COR-L47 (cell line): Measurements from ENCODE around the gene DIDO1.
"Not testable (repeated sequence)": the region's sequence is repeated elsewhere in the genome, so short reads cannot be mapped to it uniquely, and the experiment has no call there.

Experiments
- DNase-seq: peaks from one replicate; lab custom pipeline; 2025; lab: John Stamatoyannopoulos, UW

DIDO1 gene

GRCh38 chr20:62962891-62963613 is 36.7 kb upstream of the DIDO1 start:
- no peak for DNase-seq

- DNase-seq: no peak
Observed at GRCh38 chr20:62962221-62962879, 36.0 kb upstream of the DIDO1 start.

- no peak for DNase-seq
Observed at GRCh38 chr20:62961799-62962198, 35.5 kb upstream of the DIDO1 start.

- no peak for DNase-seq
Observed at GRCh38 chr20:62961310-62961783, 35.0 kb upstream of the DIDO1 start.

GRCh38 chr20:62960446-62961309 is 34.4 kb upstream of the DIDO1 start:
- not testable (repeated sequence) for DNase-seq

GRCh38 chr20:62959998-62960436 is 33.7 kb upstream of the DIDO1 start:
- DNase-seq: no peak

GRCh38 chr20:62959101-62959971 is 33.0 kb upstream of the DIDO1 start:
- DNase-seq: no peak

GRCh38 chr20:62958388-62959100 is 32.2 kb upstream of the DIDO1 start:
- DNase-seq: no peak

GRCh38 chr20:62957136-62958117 is 31.1 kb upstream of the DIDO1 start:
- no peak for DNase-seq

GRCh38 chr20:62956387-62957135 is 30.3 kb upstream of the DIDO1 start:
- DNase-seq: no peak

GRCh38 chr20:62955519-62956386 is 29.4 kb upstream of the DIDO1 start:
- no peak for DNase-seq

- DNase-seq: peak; percentile 91
Observed at GRCh38 chr20:62953839-62954703, 27.8 kb upstream of the DIDO1 start.

- no peak for DNase-seq
Observed at GRCh38 chr20:62952968-62953838, 26.9 kb upstream of the DIDO1 start.

GRCh38 chr20:62952373-62952967 is 26.2 kb upstream of the DIDO1 start, which contains the start of gene SLC17A9:
Gene SLC17A9 (plus strand): TSS chr20:62952709. CDS start chr20:62952831, 122 bp downstream.
- DNase-seq: no peak

- no peak for DNase-seq
Observed at GRCh38 chr20:62951896-62952372, 25.6 kb upstream of the DIDO1 start.
